Stimulated activated CD4-positive, alpha-beta T cell treated with anti-CD3 and anti-CD28 coated beads, Interleukin-2, amount 100 ng/mL, for 4 hours (primary cell): ENCODE measurements around the gene FAM76A.
"Not testable (repeated sequence)": the region's sequence is repeated elsewhere in the genome, so short reads cannot be mapped to it uniquely, and the experiment has no call there.

ENCODE experiments used
- DNase-seq: peaks from one replicate; pipeline ENCODE4 v3.0.0-alpha.2; 2020; ENCODE audit warnings: low read depth

FAM76A gene

GRCh38 chr1:27725374-27726172 lies at the start of gene FAM76A:
TSS of gene FAM76A (plus strand) at chr1:27725961. CDS start at chr1:27726081, 120 bp downstream.
- peak; percentile 99 for DNase-seq

- DNase-seq, result no peak
Observed at GRCh38 chr1:27676410-27676809, 49.4 kb upstream of the FAM76A start.

- no peak for DNase-seq
Observed at GRCh38 chr1:27678747-27679146, 47.0 kb upstream of the FAM76A start.

- DNase-seq, result not testable (repeated sequence)
Observed at GRCh38 chr1:27680225-27680791, 45.5 kb upstream of the FAM76A start.

GRCh38 chr1:27681580-27681979 lies 44.2 kb upstream of the FAM76A start:
- DNase-seq, result not testable (repeated sequence)

GRCh38 chr1:27682351-27682944 lies 43.3 kb upstream of the FAM76A start:
- no peak for DNase-seq

GRCh38 chr1:27684176-27684575 lies 41.6 kb upstream of the FAM76A start:
- no peak for DNase-seq

- DNase-seq, result no peak
Observed at GRCh38 chr1:27686223-27686990, 39.4 kb upstream of the FAM76A start.

GRCh38 chr1:27687906-27688305 lies 37.9 kb upstream of the FAM76A start:
- no peak for DNase-seq

GRCh38 chr1:27689423-27690173 lies 36.2 kb upstream of the FAM76A start:
- no peak for DNase-seq

GRCh38 chr1:27690183-27690582 lies 35.6 kb upstream of the FAM76A start:
- no peak for DNase-seq

GRCh38 chr1:27696835-27697234 lies 28.9 kb upstream of the FAM76A start:
- DNase-seq, result not testable (repeated sequence)

- no peak for DNase-seq
Observed at GRCh38 chr1:27704958-27705357, 20.8 kb upstream of the FAM76A start.

- DNase-seq, result no peak
Observed at GRCh38 chr1:27705545-27705944, 20.2 kb upstream of the FAM76A start.

GRCh38 chr1:27710574-27710973 lies 15.2 kb upstream of the FAM76A start:
- no peak for DNase-seq

- no peak for DNase-seq
Observed at GRCh38 chr1:27713139-27713725, 12.5 kb upstream of the FAM76A start.

GRCh38 chr1:27713869-27714513 lies 11.8 kb upstream of the FAM76A start:
- no peak for DNase-seq

- no peak for DNase-seq
Observed at GRCh38 chr1:27716262-27716895, 9.4 kb upstream of the FAM76A start.

- DNase-seq, result no peak
Observed at GRCh38 chr1:27719286-27720251, 6.2 kb upstream of the FAM76A start.
